HCT116 (cell line): ENCODE data around the gene PCDHGB3. TPM values are rescaled to one million over a fixed set of nuclear protein-coding genes. Genes with fewer than 3 reads are reported as not detected.

Source experiments
- ATAC-seq: fragments of 200-7000 bp; cut with Tn5 transposase; 2 replicates; pipeline ENCODE4 v1.9.1; 2020; ENCODE audit warnings: mild to moderate bottlenecking, moderate library complexity
- BruUV-seq: library from RNA; stranded (reverse); fragments of 400-500 nt; replicated peaks from 2 replicates; lab custom pipeline; 2021; lab: Mats Ljungman, UMichigan
- CTCF ChIA-PET: fragments of 300-600 bp; sonication (Branson Sonifier 250); formaldehyde crosslinking; loops from one replicate; lab custom pipeline; 2021; ENCODE audit warnings: antibody characterized with exemption; lab: Charles Lee
- POLR2A ChIA-PET: fragments of 300-600, 350-600 bp; sonication (Branson Sonifier 250); formaldehyde crosslinking; loops from one replicate; lab custom pipeline; 2021; ENCODE audit warnings: antibody characterized with exemption; lab: Charles Lee
- RAD21 ChIA-PET, 2 experiments: fragments of 300-600 bp; sonication (Branson Sonifier 250); formaldehyde crosslinking; loops; one replicate each; lab custom pipeline; 2023; ENCODE audit warnings: low total read pairs in 2 of 2; ENCODE audit not compliant: uncharacterized antibody in 2 of 2, unreplicated experiment in 2 of 2, low non-redundant PET in 1 of 2; lab: Charles Lee
- DNase-seq: peaks from one replicate; pipeline ENCODE4 v3.0.0-alpha.2; 2010; ENCODE audit warnings: low read depth, low spot score
- H2AFZ ChIP-seq: fragments of 200-600 bp; shearing (Covaris generic), sonication (generic); 2 replicates; pipeline ENCODE4 v1.6.1; 2017; ENCODE audit warnings: low read depth, mixed run types, mixed read lengths, antibody characterized with exemption, low read length; ENCODE audit not compliant: poor library complexity, severe bottlenecking
- H3K27ac ChIP-seq: 2 replicates; pipeline ENCODE4 v1.5.1; 2012; ENCODE audit warnings: low read depth, low read length
- H3K27me3 ChIP-seq: fragments of 200-600 bp; sonication (generic); 2 replicates; pipeline ENCODE4 v1.6.1; 2016; ENCODE audit warnings: mixed run types, low read length, mixed read lengths; ENCODE audit not compliant: insufficient read depth
- H3K36me3 ChIP-seq, 2 experiments: fragments of 200-500 bp in 1 of 2; fragments of 200-600 bp in 1 of 2; sonication (Bioruptor generic) in 1 of 2; sonication (generic) in 1 of 2; 2 replicates each; pipeline versions ENCODE4 v1.5.1 to v1.6.1; 2014 to 2016; ENCODE audit warnings: low read length in 2 of 2, inconsistent platforms in 1 of 2, mixed read lengths in 1 of 2, mixed run types in 1 of 2; ENCODE audit not compliant: insufficient read depth in 2 of 2, control insufficient read depth in 1 of 2
- H3K4me1 ChIP-seq, 2 experiments: fragments of 200-600 bp in 1 of 2; sonication (generic) in 1 of 2; 2 replicates each; pipeline versions ENCODE4 v1.5.1 to v1.6.1; 2012 to 2017; ENCODE audit warnings: low read length in 2 of 2, inconsistent platforms in 1 of 2, mild to moderate bottlenecking in 1 of 2, mixed read lengths in 1 of 2, mixed run types in 1 of 2, moderate library complexity in 1 of 2; ENCODE audit not compliant: insufficient read depth in 2 of 2, control insufficient read depth in 1 of 2
- H3K4me2 ChIP-seq: fragments of 200-600 bp; sonication (generic); 2 replicates; pipeline ENCODE4 v1.6.1; 2017; ENCODE audit warnings: mixed run types, low read length, mixed read lengths
- H3K4me3 ChIP-seq, 2 experiments: fragments of 200-600 bp in 1 of 2; sonication (generic) in 1 of 2; replicated peaks in 1 of 2; 2 replicates each; pipeline ENCODE4 v1.5.1; 2011 to 2016; ENCODE audit warnings: low read length in 2 of 2, control low read depth in 1 of 2, low read depth in 1 of 2, mild to moderate bottlenecking in 1 of 2, mixed read lengths in 1 of 2, mixed run types in 1 of 2
- H3K79me2 ChIP-seq: fragments of 200-600 bp; sonication (generic); 2 replicates; pipeline ENCODE4 v1.6.1; 2017; ENCODE audit warnings: mild to moderate bottlenecking, mixed run types, low read length, moderate library complexity, mixed read lengths; ENCODE audit not compliant: insufficient read depth
- H3K9ac ChIP-seq: fragments of 200-600 bp; sonication (generic); 2 replicates; pipeline ENCODE4 v1.6.1; 2016; ENCODE audit warnings: low read length, mixed read lengths
- H3K9me2 ChIP-seq: fragments of 200-600 bp; sonication (generic), shearing (Covaris generic); 2 replicates; pipeline ENCODE4 v1.6.1; 2017; ENCODE audit warnings: mixed run types, mild to moderate bottlenecking, moderate library complexity; ENCODE audit not compliant: insufficient read depth
- H3K9me3 ChIP-seq, 2 experiments: fragments of 200-500 bp in 1 of 2; fragments of 200-600 bp in 1 of 2; sonication (Bioruptor generic) in 1 of 2; sonication (generic) in 1 of 2; 2 replicates each; pipeline ENCODE4 v1.6.1; 2014 to 2017; ENCODE audit warnings: low read length in 2 of 2, mixed read lengths in 2 of 2, inconsistent platforms in 1 of 2, low read depth in 1 of 2, mild to moderate bottlenecking in 1 of 2, mixed run types in 1 of 2, moderate library complexity in 1 of 2; ENCODE audit not compliant: control insufficient read depth in 1 of 2, insufficient read depth in 1 of 2
- H4K20me1 ChIP-seq: fragments of 200-600 bp; sonication (generic), shearing (Covaris generic); 2 replicates; pipeline ENCODE4 v1.6.1; 2017; ENCODE audit warnings: mixed run types, mild to moderate bottlenecking, moderate library complexity; ENCODE audit not compliant: insufficient read depth
- CEBPB ChIP-seq: IDR thresholded peaks from 2 replicates; pipeline ENCODE4 v1.6.1; 2012; ENCODE audit warnings: low read depth
- EGR1 ChIP-seq: IDR thresholded peaks from 2 replicates; pipeline ENCODE4 v1.6.1; 2012; ENCODE audit warnings: low read depth
- ELF1 ChIP-seq: IDR thresholded peaks from 2 replicates; pipeline ENCODE4 v1.6.1; 2012; ENCODE audit warnings: low read depth, borderline replicate concordance
- EZH2 ChIP-seq: fragments of 200-600 bp; sonication (generic); IDR thresholded peaks from 2 replicates; pipeline ENCODE4 v1.6.1; 2017; ENCODE audit warnings: antibody characterized with exemption, mixed run types
- POLR2A ChIP-seq: IDR thresholded peaks from 2 replicates; pipeline ENCODE4 v1.7.0; 2011; ENCODE audit warnings: borderline replicate concordance; ENCODE audit not compliant: insufficient read depth, insufficient read length; ENCODE audit errors: extremely low read depth
- POLR2AphosphoS5 ChIP-seq: IDR thresholded peaks from 2 replicates; pipeline ENCODE4 v1.6.1; 2011; ENCODE audit warnings: mild to moderate bottlenecking, low read depth, low read length, moderate library complexity
- RAD21 ChIP-seq: IDR thresholded peaks from 2 replicates; pipeline ENCODE4 v1.6.1; 2012; ENCODE audit warnings: low read depth, mild to moderate bottlenecking
- SRF ChIP-seq: IDR thresholded peaks from 2 replicates; pipeline ENCODE4 v1.6.1; 2012; ENCODE audit warnings: low read depth
- YY1 ChIP-seq: IDR thresholded peaks from 2 replicates; pipeline ENCODE4 v1.6.1; 2011; ENCODE audit warnings: low read length, low read depth, moderate library complexity, mild to moderate bottlenecking; ENCODE audit not compliant: insufficient replicate concordance; ENCODE audit errors: extremely low read depth
- ZNF274 ChIP-seq: fragments of 200-500 bp; sonication (Bioruptor generic); IDR thresholded peaks from 2 replicates; pipeline ENCODE4 v1.6.1; 2014; ENCODE audit warnings: mild to moderate bottlenecking, low read depth, low read length, inconsistent platforms
- intact Hi-C: fragments of 100-400 bp; cut with micrococcal nuclease; formaldehyde crosslinking; loops from 2 replicates; pipeline ENCODE4 v1.10.0; 2022
- total RNA-seq: library from RNA; stranded (reverse); gene quantifications from one replicate; pipeline ENCODE4 v1.2.1, GENCODE V29; 2021; ENCODE audit not compliant: unreplicated experiment
- TF ChIP-seq, protein P1 (sequence below): IDR thresholded peaks from 2 replicates; pipeline ENCODE4 v1.6.1; 2012
- TF ChIP-seq, protein P2 (sequence below): IDR thresholded peaks from 2 replicates; pipeline ENCODE4 v1.6.1; 2012

The PCDHGB3 gene
- total RNA-seq, 1 experiment from 2014 or later = 0.10 TPM

DNA sequence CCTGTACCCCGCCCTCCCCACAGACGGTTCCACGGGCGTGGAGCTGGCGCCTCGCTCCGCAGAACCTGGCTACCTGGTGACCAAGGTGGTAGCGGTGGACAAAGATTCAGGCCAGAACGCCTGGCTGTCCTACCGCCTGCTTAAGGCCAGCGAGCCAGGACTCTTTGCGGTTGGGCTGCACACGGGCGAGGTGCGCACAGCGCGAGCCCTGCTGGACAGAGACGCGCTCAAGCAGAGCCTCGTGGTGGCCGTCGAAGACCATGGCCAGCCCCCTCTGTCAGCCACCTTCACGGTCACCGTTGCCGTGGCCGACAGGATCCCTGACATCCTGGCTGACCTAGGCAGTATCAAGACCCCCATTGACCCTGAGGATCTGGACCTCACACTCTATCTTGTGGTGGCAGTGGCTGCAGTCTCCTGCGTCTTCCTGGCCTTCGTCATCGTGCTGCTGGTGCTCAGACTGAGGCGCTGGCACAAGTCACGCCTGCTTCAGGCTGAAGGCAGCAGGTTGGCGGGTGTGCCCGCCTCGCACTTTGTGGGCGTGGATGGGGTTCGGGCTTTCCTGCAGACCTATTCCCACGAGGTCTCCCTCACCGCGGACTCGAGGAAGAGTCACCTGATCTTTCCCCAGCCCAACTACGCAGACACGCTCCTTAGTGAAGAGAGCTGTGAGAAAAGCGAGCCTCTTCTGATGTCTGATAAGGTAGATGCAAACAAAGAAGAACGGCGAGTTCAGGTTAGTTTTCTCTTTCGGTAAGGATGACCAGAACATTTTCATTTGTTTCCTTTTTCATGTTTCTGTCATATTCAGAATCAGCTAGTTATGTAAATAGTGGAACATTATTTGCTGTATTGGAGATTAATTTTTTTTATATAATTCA, 3.8 kb upstream of the PCDHGB3 start:
- RAD21 ChIA-PET = no interaction called here
- Histone ChIP-seq H3K79me2 (no peaks in the 10 kb centered on the region), H3K27me3 (no peaks in the 10 kb centered on the region), H3K27ac (no peak overlapping the region), H3K4me1 (no peaks in the 10 kb centered on the region), H2AFZ (no peak overlapping the region), H4K20me1 (no peaks in the 10 kb centered on the region), H3K9me2 (no peaks in the 10 kb centered on the region), H3K36me3 (no peaks in the 10 kb centered on the region), H3K4me3 (no peak overlapping the region), H3K9ac (no peak overlapping the region), H3K4me2 (no peak overlapping the region), H3K9me3 (peaks cover 5 to 16% of the 10 kb centered on the region in 2 experiments; a peak in 2 of 4 replicates)
- POLR2A ChIA-PET = no interaction called here
- ATAC-seq (no peak), DNase-seq (no peak)
- intact Hi-C loops = no loop called here
- TF ChIP-seq RAD21 (no peak), CEBPB (no peak), YY1 (no peak), EGR1 (no peak), ELF1 (no peak), POLR2AphosphoS5 (no peak), ZNF274 (no peak), POLR2A (no peak), SRF (no peak), EZH2 (no peak)
- TF ChIP-seq, protein P1, sequence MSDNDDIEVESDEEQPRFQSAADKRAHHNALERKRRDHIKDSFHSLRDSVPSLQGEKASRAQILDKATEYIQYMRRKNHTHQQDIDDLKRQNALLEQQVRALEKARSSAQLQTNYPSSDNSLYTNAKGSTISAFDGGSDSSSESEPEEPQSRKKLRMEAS = no peak
- TF ChIP-seq, protein P2, sequence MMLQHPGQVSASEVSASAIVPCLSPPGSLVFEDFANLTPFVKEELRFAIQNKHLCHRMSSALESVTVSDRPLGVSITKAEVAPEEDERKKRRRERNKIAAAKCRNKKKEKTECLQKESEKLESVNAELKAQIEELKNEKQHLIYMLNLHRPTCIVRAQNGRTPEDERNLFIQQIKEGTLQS = no peak
- CTCF ChIA-PET = no interaction called here
- BruUV-seq = no TSS peak
